Hematopoietic multipotent progenitor cell (in vitro differentiated cells): ENCODE results near the gene RGMB. TPM values are rescaled to one million over a fixed set of nuclear protein-coding genes. Genes with fewer than 3 reads are reported as not detected.

Experiments
- DNase-seq, 3 donors: peaks; one replicate each; pipeline ENCODE4 v3.0.0-alpha.2; 2011 to 2015; ENCODE audit warnings: low read depth in 2 of 3, low spot score in 2 of 3
- total RNA-seq: library from RNA; depleted of rRNA; stranded (reverse); fragments of >200 nt; gene quantifications from one replicate; pipeline ENCODE4 v1.2.3, GENCODE V29; 2012

Gene RGMB
- total RNA-seq, 1 donor, result under 0.01 TPM

DNA sequence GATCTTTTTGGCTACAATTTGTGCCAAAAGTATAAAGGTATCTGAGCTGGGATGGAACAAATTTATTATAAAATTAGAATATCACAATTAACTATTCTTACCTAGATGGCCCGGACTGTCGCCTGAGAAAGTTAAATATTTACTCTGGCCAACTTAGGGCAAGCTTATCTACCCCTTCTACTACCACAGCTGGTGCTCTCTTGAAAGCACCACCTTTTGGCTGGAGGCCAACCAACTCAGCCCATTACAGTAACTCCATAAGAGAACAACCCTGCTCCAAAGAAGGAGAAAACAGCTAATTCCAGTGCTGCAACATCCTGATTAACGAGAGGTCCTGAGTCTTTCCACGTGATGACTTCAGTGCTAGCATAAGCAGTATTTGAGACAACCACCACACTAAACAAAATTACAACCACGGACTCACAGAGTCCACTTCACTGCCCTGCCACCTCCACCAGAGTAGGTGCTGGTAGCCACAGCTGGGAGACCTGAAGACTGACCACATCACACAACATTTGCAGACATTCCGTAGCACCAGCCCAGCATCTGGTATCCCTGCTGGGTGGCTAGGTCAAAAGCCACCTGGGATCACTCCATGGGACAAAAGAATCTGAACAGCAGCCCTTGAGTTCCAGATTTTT is 43.2 kb downstream of the RGMB start:
- DNase-seq, result no peak

DNA sequence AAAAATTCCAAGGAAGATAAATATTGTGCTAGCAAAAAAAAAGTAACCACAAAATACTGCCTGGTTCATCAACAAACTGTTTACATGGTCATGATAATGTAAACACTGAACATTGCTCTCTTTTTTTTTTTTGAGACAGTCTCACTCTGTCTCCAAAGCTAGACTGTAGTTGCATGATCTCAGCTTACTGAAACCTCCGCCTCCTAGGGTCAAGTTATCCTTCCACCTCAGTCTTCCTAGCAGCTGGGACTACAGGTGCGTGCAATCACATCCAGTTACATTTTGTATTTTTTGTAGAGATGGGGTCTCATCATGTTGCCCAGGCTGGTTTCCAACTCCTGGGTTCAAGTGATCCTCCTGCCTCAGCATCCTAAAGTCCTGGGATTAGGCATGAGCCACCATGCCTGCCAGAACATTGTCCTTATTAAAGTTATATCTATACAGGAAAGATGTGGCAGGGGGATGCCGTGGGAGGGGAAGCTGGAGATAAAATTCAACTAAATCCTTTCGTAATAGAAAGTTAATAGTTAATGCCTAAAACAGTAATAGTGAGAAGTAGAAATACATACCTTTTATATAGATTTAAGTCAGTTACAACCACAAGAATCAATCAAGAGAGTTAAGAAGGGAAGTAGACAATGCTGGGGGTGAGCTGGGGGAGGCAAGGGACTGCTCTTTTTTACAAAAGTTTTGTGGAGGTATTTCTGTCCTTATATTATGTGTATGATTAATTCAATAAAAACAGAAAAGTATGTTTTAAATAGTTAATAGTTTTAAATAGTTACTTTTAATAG is 52.3 kb downstream of the RGMB start:
- no peak for DNase-seq

DNA sequence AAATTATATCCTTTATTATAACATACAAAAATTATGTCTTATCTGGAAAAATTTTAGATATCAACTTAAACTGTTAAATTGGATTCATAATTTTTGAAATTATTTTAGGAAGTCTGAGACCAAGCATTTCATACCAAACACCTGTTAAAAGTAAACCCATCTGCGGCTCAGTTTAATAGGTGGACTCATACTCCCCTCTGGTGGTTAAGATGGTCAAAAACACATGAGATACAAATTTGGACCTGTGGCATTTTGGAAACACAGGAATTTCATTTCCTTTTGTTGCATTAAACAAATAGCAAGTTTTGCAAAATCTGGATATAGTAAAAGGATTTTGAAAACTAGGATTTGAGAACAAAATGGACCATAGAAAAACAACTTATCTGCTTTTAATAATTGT is 53.7 kb downstream of the RGMB start:
- DNase-seq, result peak in 2 of 3 donors; percentile 18 to 42

DNA sequence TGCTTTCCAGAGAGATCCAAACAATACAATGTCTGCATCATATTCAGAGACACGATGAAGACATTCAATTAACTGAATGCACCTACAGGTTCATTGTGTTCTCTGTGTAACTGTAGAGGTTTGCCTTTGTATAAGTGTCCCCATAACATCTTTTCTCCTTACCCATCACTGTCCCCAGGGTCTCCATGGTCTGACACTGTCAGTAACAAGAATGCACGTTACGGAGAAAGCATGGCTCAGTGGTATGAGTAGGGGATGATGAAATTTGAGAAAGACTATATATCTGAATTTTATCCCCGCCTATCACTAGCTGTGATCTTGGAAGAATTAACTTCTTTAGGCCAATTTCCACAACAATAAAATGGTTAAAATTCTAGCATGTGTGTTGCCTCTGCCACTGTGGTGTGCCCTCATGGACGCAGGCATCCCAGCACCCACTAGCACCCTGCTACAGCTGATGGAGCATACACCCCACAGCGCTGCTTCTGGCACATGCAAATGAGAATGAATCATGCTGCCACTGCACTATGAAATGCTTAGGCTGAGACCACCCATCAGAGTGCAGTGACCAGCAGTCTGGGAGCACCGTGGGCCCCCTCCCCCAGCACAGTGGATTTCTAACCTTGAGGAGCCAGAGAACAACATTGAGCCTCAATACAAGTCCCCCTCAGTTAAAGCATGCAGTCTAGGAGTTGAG is 54.3 kb downstream of the RGMB start:
- DNase-seq, result no peak

DNA sequence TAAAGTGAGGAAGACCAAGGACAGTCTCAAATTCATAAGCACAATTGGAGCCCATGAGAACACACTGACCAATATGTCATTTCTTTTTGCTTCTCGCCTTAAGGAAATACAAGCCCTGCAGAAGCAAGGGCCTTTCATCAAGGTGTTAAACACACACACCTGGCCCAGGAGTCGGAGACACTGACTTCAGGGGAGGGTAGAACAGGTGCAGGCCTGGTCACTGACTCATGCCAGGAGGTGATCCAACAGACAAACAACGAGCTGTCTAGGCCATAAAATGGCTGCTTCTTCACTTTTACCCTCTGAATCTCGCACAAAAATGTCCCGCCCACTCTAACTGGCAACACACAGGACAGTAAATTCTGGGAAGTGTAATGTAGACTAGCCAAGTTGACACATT is 62.7 kb downstream of the RGMB start:
- no peak for DNase-seq

DNA sequence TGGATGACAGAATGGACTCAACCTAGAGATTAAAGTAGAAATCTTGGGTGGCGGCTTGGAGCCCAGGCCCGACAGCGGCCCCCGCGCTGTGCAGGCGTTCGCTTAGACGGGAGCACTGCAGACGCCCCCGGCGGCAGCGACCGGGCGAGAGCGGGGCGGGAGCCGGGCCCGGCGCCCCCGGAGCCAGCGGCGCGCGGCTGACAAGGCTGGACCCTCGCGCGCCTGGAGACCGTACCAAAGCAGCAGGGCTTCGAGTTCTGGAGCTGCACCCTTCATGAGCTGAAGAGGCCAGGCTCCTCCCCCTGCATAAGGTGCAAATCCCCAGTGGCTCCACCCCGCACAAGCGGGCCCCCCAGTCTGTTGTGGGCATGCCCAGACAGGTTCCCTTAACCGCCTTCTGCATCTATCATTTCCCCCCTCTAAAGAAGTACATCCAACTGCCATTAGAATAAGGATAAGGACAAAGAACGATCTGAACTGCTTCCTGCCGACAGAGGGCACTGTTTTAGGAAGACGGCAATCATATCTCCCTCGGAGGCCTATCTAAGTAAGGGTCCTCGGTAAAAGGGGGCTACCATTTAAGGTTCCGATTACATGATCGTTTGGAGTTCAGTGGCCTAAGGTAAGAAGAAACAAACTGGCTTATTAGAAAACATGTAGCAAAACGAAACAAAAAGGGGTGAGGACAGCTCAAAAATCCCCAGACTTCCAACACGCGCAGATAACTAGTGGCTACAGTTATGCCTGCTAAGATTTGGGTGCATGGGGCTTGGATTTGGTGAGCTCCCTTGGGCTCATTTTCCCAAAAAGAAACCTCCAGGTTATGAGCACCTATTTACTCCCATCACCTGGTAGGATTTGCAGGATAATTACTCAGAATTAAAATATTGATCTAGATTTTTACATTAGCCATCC is 66.3 kb downstream of the RGMB start:
- DNase-seq, result peak; percentile 2 to 21 (median 19)

DNA sequence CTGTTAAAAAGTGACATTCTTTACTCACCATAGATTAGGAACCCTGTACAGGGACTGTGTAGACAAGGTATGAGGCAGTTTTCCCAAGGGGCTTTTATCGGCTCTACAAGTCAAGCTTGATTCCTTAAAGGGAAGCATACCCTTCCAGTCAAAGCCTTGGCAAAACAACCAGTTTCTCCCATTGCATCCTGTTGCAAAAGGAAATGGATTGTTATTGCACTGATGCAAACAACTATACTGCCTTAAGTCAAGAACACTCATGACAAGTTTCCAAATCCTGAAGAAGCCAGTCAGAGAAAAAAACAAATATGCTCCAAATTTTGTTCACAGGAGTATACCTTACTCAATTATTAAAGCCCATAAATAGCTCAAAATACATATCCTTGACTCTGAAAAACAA is 67.5 kb downstream of the RGMB start:
- DNase-seq, result no peak

DNA sequence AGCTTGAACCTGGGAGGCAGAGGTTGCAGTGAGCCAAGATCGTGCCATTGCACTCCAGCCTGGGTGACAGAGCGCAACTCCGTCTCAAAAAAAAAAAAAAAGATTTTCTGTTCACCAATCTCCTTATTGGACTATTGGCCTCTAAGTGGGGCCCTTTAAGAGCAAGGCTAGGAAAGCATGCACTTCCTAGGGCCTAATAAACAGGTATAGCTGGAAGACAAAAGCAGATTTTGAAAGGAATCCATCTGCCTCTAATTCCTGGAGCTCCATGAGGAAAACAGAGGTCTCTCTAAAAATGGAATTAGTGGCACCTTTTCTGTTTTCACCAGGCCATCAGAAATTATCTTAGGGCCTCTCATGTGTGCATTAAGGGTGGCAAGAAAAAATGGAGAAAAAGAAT is 70.0 kb downstream of the RGMB start:
- no peak for DNase-seq

DNA sequence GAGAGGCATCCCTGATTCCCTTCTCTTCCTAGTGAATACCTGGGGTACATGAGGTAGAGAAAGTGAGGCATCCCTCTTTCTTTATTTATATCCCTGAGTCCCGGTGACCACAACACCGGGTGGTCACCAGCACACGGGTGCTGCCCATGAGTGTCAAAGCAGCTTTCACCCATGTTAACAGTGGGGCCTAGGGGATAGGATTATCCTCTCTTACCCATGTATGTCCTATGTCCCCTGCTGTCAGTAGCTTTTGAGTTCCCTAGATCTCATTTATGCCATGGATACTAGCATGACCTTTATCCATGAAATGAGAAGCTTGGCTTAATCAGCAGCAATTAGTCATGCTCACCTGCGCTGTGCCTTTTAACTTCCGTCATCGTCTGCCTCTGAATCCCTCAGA is 71.4 kb downstream of the RGMB start:
- DNase-seq, result no peak

DNA sequence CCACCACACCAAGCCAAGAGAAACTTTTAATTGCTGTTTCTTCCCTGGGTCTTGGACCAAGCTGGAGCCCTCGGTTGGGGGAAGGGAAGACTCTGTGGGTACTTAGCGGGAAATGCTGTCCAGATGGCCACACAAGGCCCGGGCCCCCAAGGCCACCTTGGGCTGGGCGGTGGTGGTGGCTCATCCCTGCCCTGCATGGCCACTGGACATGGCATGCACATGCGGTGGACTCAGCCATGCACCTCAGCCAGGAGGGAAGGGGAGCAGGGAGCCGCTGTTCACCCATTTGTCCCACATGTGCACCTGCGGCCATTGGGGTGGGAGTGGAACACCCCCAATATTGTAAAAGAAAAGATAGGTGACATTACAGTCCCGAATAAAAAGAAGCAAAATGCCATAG is 72.4 kb downstream of the RGMB start:
- DNase-seq, result no peak

Other genes with a start within 250 kb of the RGMB start
- 32.6 TPM for gene CHD1, start 155.3 kb downstream of the RGMB start, total RNA-seq